B cell (primary cell): ENCODE measurements around the gene EPB41L3. TPM values are rescaled to one million over a fixed set of nuclear protein-coding genes. Genes with fewer than 3 reads are reported as not detected.

ENCODE experiments used
- ATAC-seq: fragments of 200-7000 bp; cut with Tn5 transposase; one replicate; pipeline ENCODE4 v1.10.0; 2021; ENCODE audit warnings: low read depth, mild to moderate bottlenecking, moderate number of reproducible peaks, moderate library complexity
- CTCF ChIA-PET: fragments of 350-600 bp; sonication (Branson Sonifier 250); formaldehyde crosslinking; loops from one replicate; lab custom pipeline; 2021; ENCODE audit warnings: antibody characterized with exemption, inconsistent platforms; lab: Charles Lee
- POLR2A ChIA-PET: fragments of 350-600 bp; sonication (Branson Sonifier 250); formaldehyde crosslinking; loops from one replicate; lab custom pipeline; 2021; ENCODE audit warnings: antibody characterized with exemption; lab: Charles Lee
- DNase-seq: peaks from one replicate; pipeline ENCODE4 v3.0.0; 2013
- H2AFZ ChIP-seq: 2 replicates; pipeline ENCODE4 v1.6.1; 2012; ENCODE audit warnings: mild to moderate bottlenecking, low read depth, low read length; ENCODE audit not compliant: insufficient read depth, poor library complexity, severe bottlenecking
- H3K27ac ChIP-seq, 2 donors: 1 replicate in 1 of 2; 2 replicates in 1 of 2; pipeline ENCODE4 v1.5.1; 2012 to 2013; ENCODE audit warnings: low read length in 2 of 2, mild to moderate bottlenecking in 2 of 2, moderate library complexity in 1 of 2
- H3K27me3 ChIP-seq, 4 experiments: fragments of 200-600 bp in 1 of 4; sonication (generic) in 1 of 4; replicated peaks in 1 of 4; 1 replicate in 2 of 4; 2 replicates in 2 of 4; pipeline versions ENCODE4 v1.6.1 to v1.7.0; 2013 to 2016; ENCODE audit warnings: low read length in 3 of 4, mild to moderate bottlenecking in 2 of 4, mixed read lengths in 1 of 4, moderate library complexity in 1 of 4; ENCODE audit not compliant: insufficient read depth in 4 of 4, control insufficient read depth in 3 of 4; ENCODE audit errors: control extremely low read depth in 1 of 4
- H3K36me3 ChIP-seq, 2 experiments: replicated peaks in 1 of 2; 1 replicate in 1 of 2; 2 replicates in 1 of 2; pipeline versions ENCODE4 v1.6.1 to v1.7.1; 2013; ENCODE audit warnings: low read length in 1 of 2; ENCODE audit not compliant: insufficient read depth in 2 of 2, control insufficient read depth in 1 of 2; ENCODE audit errors: control extremely low read depth in 1 of 2, extremely low read depth in 1 of 2
- H3K4me1 ChIP-seq, 2 donors: fragments of 200-600 bp in 1 of 2; sonication (generic) in 1 of 2; 1 replicate in 1 of 2; 2 replicates in 1 of 2; pipeline versions ENCODE4 v1.5.1 to v1.6.1; 2013 to 2017; ENCODE audit warnings: low read length in 2 of 2; ENCODE audit not compliant: control insufficient read depth in 2 of 2, insufficient read depth in 2 of 2
- H3K4me2 ChIP-seq: replicated peaks from 2 replicates; pipeline ENCODE3; 2012; ENCODE audit warnings: mild to moderate bottlenecking, low read depth, low read length; ENCODE audit not compliant: poor library complexity, severe bottlenecking
- H3K4me3 ChIP-seq, 5 experiments: fragments of 200-600 bp in 1 of 5; sonication (generic) in 1 of 5; 1 replicate in 3 of 5; 2 replicates in 2 of 5; pipeline versions ENCODE4 v1.5.1 to v1.7.0; 2011 to 2016; ENCODE audit warnings: low read length in 4 of 5, mild to moderate bottlenecking in 4 of 5, low read depth in 2 of 5, control low read depth in 1 of 5, moderate library complexity in 1 of 5; ENCODE audit not compliant: insufficient read depth in 1 of 5; ENCODE audit errors: control extremely low read depth in 1 of 5, extremely low read depth in 1 of 5
- H3K79me2 ChIP-seq: fragments of 200-600 bp; sonication (generic); one replicate; pipeline ENCODE4 v1.6.0; 2016; ENCODE audit warnings: low read length; ENCODE audit not compliant: control insufficient read depth, insufficient read depth
- H3K9ac ChIP-seq: fragments of 200-600 bp; sonication (generic); 2 replicates; pipeline ENCODE4 v1.6.1; 2017; ENCODE audit warnings: mild to moderate bottlenecking, low read length, moderate library complexity
- H3K9me3 ChIP-seq, 3 donors: one replicate each; pipeline versions ENCODE4 v1.6.1 to v1.7.1; 2013; ENCODE audit warnings: low read length in 2 of 3; ENCODE audit not compliant: control insufficient read depth in 2 of 3, insufficient read depth in 1 of 3; ENCODE audit errors: control extremely low read depth in 1 of 3
- H4K20me1 ChIP-seq: 2 replicates; pipeline ENCODE4 v1.6.0; 2012; ENCODE audit warnings: mild to moderate bottlenecking, low read length; ENCODE audit not compliant: insufficient read depth, control insufficient read depth, poor library complexity, severe bottlenecking
- H3K27ac Mint-ChIP-seq: one replicate; pipeline ENCODE4 v1.8.0; 2021; ENCODE audit warnings: mixed read lengths
- H3K27me3 Mint-ChIP-seq: one replicate; pipeline ENCODE4 v1.8.0; 2021; ENCODE audit warnings: mixed read lengths
- H3K4me1 Mint-ChIP-seq: one replicate; pipeline ENCODE4 v1.8.0; 2021; ENCODE audit warnings: mixed read lengths
- H3K4me3 Mint-ChIP-seq: one replicate; pipeline ENCODE4 v1.8.0; 2021; ENCODE audit warnings: mixed read lengths
- H3K9me3 Mint-ChIP-seq: one replicate; pipeline ENCODE4 v1.8.0; 2022; ENCODE audit warnings: mixed read lengths; ENCODE audit not compliant: insufficient read depth
- CTCF ChIP-seq: fragments of 200-600 bp; IDR thresholded peaks from one replicate; pipeline ENCODE4 v1.8.0; 2022; ENCODE audit warnings: antibody characterized with exemption, mild to moderate bottlenecking
- EZH2 ChIP-seq: IDR thresholded peaks from 2 replicates; pipeline ENCODE4 v1.6.1; 2012; ENCODE audit warnings: borderline replicate concordance, low read depth, mild to moderate bottlenecking, moderate library complexity, low read length; ENCODE audit not compliant: insufficient read depth, poor library complexity, severe bottlenecking
- WGBS: methylation state at CpG from one replicate; pipeline ENCODE4 v1.1.5; 2013; ENCODE audit warnings: missing lambda C conversion rate; ENCODE audit not compliant: insufficient coverage; 5-methylcytosine and 5-hydroxymethylcytosine counted together
- intact Hi-C: fragments of 100-400 bp; cut with micrococcal nuclease; formaldehyde crosslinking; loops from one replicate; pipeline ENCODE4 v1.10.0; 2022
- polyA plus RNA-seq: library from polyadenylated mRNA; depleted of rRNA; stranded (reverse); fragments of >200 nt; gene quantifications from 2 replicates; pipeline ENCODE4 v1.2.3, GENCODE V29; 2012
- total RNA-seq, 2 donors: library from RNA; stranded (reverse); fragments of 120-200 nt in 1 of 2; gene quantifications; 1 replicate in 1 of 2; 2 replicates in 1 of 2; pipeline versions ENCODE4 v1.2.3 to v1.2.4, GENCODE V29; 2013 to 2022

The EPB41L3 gene
- total and polyA plus RNA-seq, 2 donors (not counting 1 experiment from before 2014, with no cell fraction given): 0.57 to 0.58 TPM

- H3K4me2 ChIP-seq: no peak overlapping the region
- no peak overlapping the region for H3K4me3 ChIP-seq
- H3K27me3 ChIP-seq: no peaks in the 10 kb centered on the region
- Mint-ChIP-seq H3K27me3 (peaks cover 14% of the 10 kb centered on the region), H3K9me3 (no peaks in the 10 kb centered on the region), H3K4me3 (no peak overlapping the region), H3K4me1 (no peaks in the 10 kb centered on the region), H3K27ac (no peak overlapping the region)
- TF ChIP-seq EZH2: no peak
- TF ChIP-seq CTCF: no peak
- no peak overlapping the region for H3K27ac ChIP-seq
- no peaks in the 10 kb centered on the region for H3K4me1 ChIP-seq
- no peaks in the 10 kb centered on the region for H3K79me2 ChIP-seq
- no peaks in the 10 kb centered on the region for H3K36me3 ChIP-seq
- ChIA-PET POLR2A (no interaction called here), CTCF (no interaction called here)
- no peak for ATAC-seq
- WGBS: 94% methylated on average over 15 of the region's 18 CpGs
- no peak overlapping the region for H2AFZ ChIP-seq
- intact Hi-C loops: no loop called here
- no peak for DNase-seq
- no peaks in the 10 kb centered on the region for H3K9me3 ChIP-seq
- no peaks in the 10 kb centered on the region for H4K20me1 ChIP-seq
- H3K9ac ChIP-seq: no peak overlapping the region
Measured at GRCh38 chr18:5397102-5397501, 146.7 kb downstream of the EPB41L3 start.

- H3K4me3 ChIP-seq: no peak overlapping the region
- TF ChIP-seq CTCF (no peak), EZH2 (no peak)
- H3K9ac ChIP-seq: no peak overlapping the region
- H3K79me2 ChIP-seq: no peaks in the 10 kb centered on the region
- H3K9me3 ChIP-seq: no peaks in the 10 kb centered on the region
- 100% methylated on average over 1 of the region's 6 CpGs for WGBS
- no peak for ATAC-seq
- H3K4me1 Mint-ChIP-seq: no peaks in the 10 kb centered on the region
- no peaks in the 10 kb centered on the region for H3K36me3 ChIP-seq
- H4K20me1 ChIP-seq: no peaks in the 10 kb centered on the region
- DNase-seq: no peak
- H3K27me3 ChIP-seq: no peaks in the 10 kb centered on the region
- no peaks in the 10 kb centered on the region for H3K9me3 Mint-ChIP-seq
- no peak overlapping the region for H2AFZ ChIP-seq
- intact Hi-C loops: no loop called here
- ChIA-PET CTCF (no interaction called here), POLR2A (no interaction called here)
- no peak overlapping the region for H3K4me3 Mint-ChIP-seq
- no peak overlapping the region for H3K27ac Mint-ChIP-seq
- H3K27ac ChIP-seq: no peak overlapping the region
- peaks cover 14% of the 10 kb centered on the region for H3K27me3 Mint-ChIP-seq
- no peaks in the 10 kb centered on the region for H3K4me1 ChIP-seq
- no peak overlapping the region for H3K4me2 ChIP-seq
Measured at GRCh38 chr18:5395860-5396448, 147.8 kb downstream of the EPB41L3 start.
